IMR-90 (cell line): ENCODE data around the gene PCDHGA5. TPM values are rescaled to one million over a fixed set of nuclear protein-coding genes. Genes with fewer than 3 reads are reported as not detected.

ENCODE experiments used
- ATAC-seq: fragments of 200-7000 bp; cut with Tn5 transposase; 2 replicates; pipeline ENCODE4 v1.9.1; 2020; ENCODE audit warnings: low read depth, mild to moderate bottlenecking, moderate library complexity
- BruUV-seq: library from RNA; stranded (reverse); fragments of 400-500 nt; replicated peaks from 2 replicates; lab custom pipeline; 2021; lab: Mats Ljungman, UMichigan
- CTCF ChIA-PET: fragments of 300-600 bp; formaldehyde crosslinking; extraction: SDS; loops from one replicate; lab custom pipeline; 2021; ENCODE audit warnings: antibody characterized with exemption; lab: Yijun Ruan, JAX
- POLR2A ChIA-PET: fragments of 300-600 bp; sonication (Branson Sonifier 250); formaldehyde crosslinking; loops from one replicate; lab custom pipeline; 2022; ENCODE audit warnings: antibody characterized with exemption; ENCODE audit not compliant: unreplicated experiment; lab: Charles Lee
- DNase-seq: peaks from one replicate; pipeline ENCODE4 v3.0.0; 2013
- H2AFZ ChIP-seq: replicated peaks from 2 replicates; pipeline ENCODE3; 2013; ENCODE audit warnings: low read length, mild to moderate bottlenecking; ENCODE audit not compliant: poor library complexity
- H2AK5ac ChIP-seq: 2 replicates; pipeline ENCODE4 v1.6.1; 2013; ENCODE audit warnings: low read depth, low read length, inconsistent platforms
- H2AK9ac ChIP-seq: replicated peaks from 2 replicates; pipeline ENCODE3; 2013; ENCODE audit warnings: mild to moderate bottlenecking, low read depth, low read length, moderate library complexity; ENCODE audit not compliant: poor library complexity
- H2BK120ac ChIP-seq: 2 replicates; pipeline ENCODE4 v1.6.1; 2013; ENCODE audit warnings: low read depth, low read length, inconsistent platforms
- H2BK15ac ChIP-seq: 3 replicates; pipeline ENCODE4 v1.6.1; 2013; ENCODE audit warnings: low read depth, low read length, inconsistent platforms
- H2BK20ac ChIP-seq: 2 replicates; pipeline ENCODE4 v1.6.1; 2013; ENCODE audit warnings: low read depth, mild to moderate bottlenecking, inconsistent platforms, low read length, moderate library complexity
- H2BK5ac ChIP-seq: 2 replicates; pipeline ENCODE4 v1.6.1; 2013; ENCODE audit warnings: mild to moderate bottlenecking, low read depth, low read length, inconsistent platforms; ENCODE audit not compliant: poor library complexity, severe bottlenecking
- H3K14ac ChIP-seq: replicated peaks from 2 replicates; pipeline ENCODE4 v1.6.1; 2013; ENCODE audit warnings: low read depth, low read length, inconsistent platforms
- H3K18ac ChIP-seq: 2 replicates; pipeline ENCODE4 v1.6.1; 2013; ENCODE audit warnings: low read depth, low read length, control low read depth
- H3K23ac ChIP-seq: 2 replicates; pipeline ENCODE4 v1.6.1; 2013; ENCODE audit warnings: low read depth, low read length, inconsistent platforms
- H3K27ac ChIP-seq: 2 replicates; pipeline ENCODE4 v1.5.1; 2013; ENCODE audit warnings: mild to moderate bottlenecking, control low read depth, low read length; ENCODE audit not compliant: insufficient read depth
- H3K27me3 ChIP-seq: 2 replicates; pipeline ENCODE4 v1.6.1; 2013; ENCODE audit warnings: low read length; ENCODE audit not compliant: control insufficient read depth, insufficient read depth
- H3K36me3 ChIP-seq: 2 replicates; pipeline ENCODE4 v1.6.1; 2013; ENCODE audit warnings: low read length, mixed read lengths; ENCODE audit not compliant: control insufficient read depth, insufficient read depth
- H3K4ac ChIP-seq: 2 replicates; pipeline ENCODE4 v1.6.1; 2013; ENCODE audit warnings: low read depth, low read length, inconsistent platforms
- H3K4me1 ChIP-seq: 2 replicates; pipeline ENCODE4 v1.6.1; 2013; ENCODE audit warnings: low read length, mixed read lengths; ENCODE audit not compliant: control insufficient read depth, insufficient read depth
- H3K4me2 ChIP-seq: 2 replicates; pipeline ENCODE4 v1.6.1; 2013; ENCODE audit warnings: low read depth, mild to moderate bottlenecking, control low read depth, low read length, moderate library complexity
- H3K4me3 ChIP-seq: 2 replicates; pipeline ENCODE4 v1.5.1; 2013; ENCODE audit warnings: low read depth, mild to moderate bottlenecking, control low read depth, low read length, moderate library complexity; ENCODE audit not compliant: insufficient read depth
- H3K56ac ChIP-seq: 2 replicates; pipeline ENCODE4 v1.6.1; 2013; ENCODE audit warnings: low read length, inconsistent platforms; ENCODE audit not compliant: insufficient read depth; ENCODE audit errors: extremely low read depth
- H3K79me1 ChIP-seq, 2 experiments: 2 replicates each; pipeline ENCODE4 v1.6.1; 2013; ENCODE audit warnings: low read length in 2 of 2, inconsistent platforms in 1 of 2, low read depth in 1 of 2
- H3K9ac ChIP-seq: 2 replicates; pipeline ENCODE4 v1.6.1; 2013; ENCODE audit warnings: low read depth, low read length, control low read depth
- H3K9me1 ChIP-seq: 2 replicates; pipeline ENCODE4 v1.6.1; 2013; ENCODE audit warnings: low read length, inconsistent platforms; ENCODE audit not compliant: insufficient read depth
- H3K9me3 ChIP-seq: 2 replicates; pipeline ENCODE4 v1.6.1; 2013; ENCODE audit warnings: low read length; ENCODE audit not compliant: control insufficient read depth, insufficient read depth
- H4K20me1 ChIP-seq: 2 replicates; pipeline ENCODE4 v1.6.1; 2013; ENCODE audit warnings: low read length, inconsistent platforms; ENCODE audit not compliant: insufficient read depth
- H4K5ac ChIP-seq: 2 replicates; pipeline ENCODE4 v1.6.1; 2013; ENCODE audit warnings: mild to moderate bottlenecking, low read depth, low read length, control low read depth
- H4K8ac ChIP-seq, 2 experiments: 2 replicates each; pipeline ENCODE4 v1.6.1; 2013; ENCODE audit warnings: low read depth in 2 of 2, low read length in 2 of 2, control low read depth in 1 of 2, inconsistent platforms in 1 of 2
- H4K91ac ChIP-seq: 2 replicates; pipeline ENCODE4 v1.6.1; 2013; ENCODE audit warnings: low read depth, low read length, inconsistent platforms; ENCODE audit not compliant: insufficient read depth
- BHLHE40 ChIP-seq: fragments of 150-350 bp; IDR thresholded peaks from 2 replicates; pipeline ENCODE4 v1.6.1; 2016; ENCODE audit warnings: mild to moderate bottlenecking, low read depth, low read length
- CEBPB ChIP-seq: IDR thresholded peaks from 2 replicates; pipeline ENCODE4 v1.6.1; 2012; ENCODE audit warnings: low read depth, low read length, improper control_type of control experiment
- MAFK ChIP-seq: IDR thresholded peaks from 2 replicates; pipeline ENCODE4 v1.6.1; 2012; ENCODE audit warnings: low read depth, low read length, improper control_type of control experiment
- NFE2L2 ChIP-seq: fragments of 150-350 bp; IDR thresholded peaks from 2 replicates; pipeline ENCODE4 v1.6.1; 2016; ENCODE audit warnings: low read depth, mild to moderate bottlenecking, low read length
- POLR2A ChIP-seq: IDR thresholded peaks from 2 replicates; pipeline ENCODE4 v1.6.1; 2012; ENCODE audit warnings: mild to moderate bottlenecking, low read depth, low read length
- WGBS, 2 experiments: methylation state at CpG; one replicate each; pipeline versions ENCODE4 v1.1.5 to v1.1.7; 2013; ENCODE audit warnings: missing lambda C conversion rate in 2 of 2; ENCODE audit not compliant: insufficient read length in 1 of 2; ENCODE audit errors: extremely low coverage in 2 of 2; 5-methylcytosine and 5-hydroxymethylcytosine counted together
- dilution Hi-C: fragments of 300-500 bp; cut with HindIII; formaldehyde crosslinking; loops from one replicate; pipeline ENCODE4 v1.14.3; 2018; ENCODE audit warnings: low sequenced_read_pairs; ENCODE audit not compliant: unreplicated experiment
- in situ Hi-C: fragments of 300-500 bp; cut with MboI; formaldehyde crosslinking; loops from 3 replicates; pipeline ENCODE4 v1.14.3; 2019; ENCODE audit warnings: low sequenced_read_pairs, inconsistent platforms, mixed read lengths
- intact Hi-C: fragments of 100-400 bp; cut with micrococcal nuclease; formaldehyde crosslinking; loops from 2 replicates; pipeline ENCODE4 v1.10.0; 2022
- polyA plus RNA-seq, 3 experiments: library from polyadenylated mRNA; depleted of rRNA; stranded (reverse); fragments of >200 nt; gene quantifications; 2 replicates each; pipeline ENCODE4 v1.2.3, GENCODE V29; 2012; ENCODE audit warnings: low replicate concordance in 1 of 3
- total RNA-seq: library from RNA; depleted of rRNA; stranded (reverse); fragments of >200 nt; gene quantifications from 2 replicates; pipeline ENCODE4 v1.2.3, GENCODE V29; 2012
- TF ChIP-seq, protein P1 (sequence below): conservative IDR thresholded peaks from 2 replicates; pipeline ENCODE4 v1.5.1; 2012; ENCODE audit warnings: mild to moderate bottlenecking, low read depth, low read length, improper control_type of control experiment

PCDHGA5 gene
- total and polyA plus RNA-seq, 2 of the 4 experiments (the other 2 are of a cell fraction), result 1.3 to 2.0 TPM

DNA sequence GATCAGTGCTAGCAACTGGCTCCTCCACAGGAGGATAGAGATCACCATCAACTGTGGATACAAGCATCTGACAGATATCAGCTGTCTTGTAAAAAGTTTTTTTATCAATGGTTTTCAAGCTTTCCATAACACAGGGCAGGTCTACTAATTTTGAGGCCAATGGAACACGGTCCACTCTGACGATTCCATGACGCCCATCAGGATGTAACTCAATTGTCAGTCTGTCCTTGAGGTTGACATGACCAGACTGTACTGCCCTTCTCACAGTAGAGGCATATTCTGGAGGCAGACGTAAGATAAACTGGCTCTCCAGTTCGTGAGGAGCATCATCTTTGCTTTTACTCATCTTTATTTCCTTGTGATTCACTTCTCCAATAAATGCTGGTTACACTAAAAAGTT, 44.3 kb upstream of the PCDHGA5 start:
- H2AK5ac ChIP-seq, result no peak overlapping the region
- H4K91ac ChIP-seq, result no peak overlapping the region
- H4K8ac ChIP-seq, result no peak overlapping the region
- peak overlapping the region; percentile 8; the same call in 1 of the 2 replicates for H3K4me2 ChIP-seq
- POLR2A ChIA-PET, result interaction anchor here (0.7 kb wide), 1 partner anchor 244 kb away, joined by 3 read pairs; no protein-coding TSS in a partner anchor
- peaks cover 7% of the 10 kb centered on the region; the same call in 1 of the 2 replicates for H4K20me1 ChIP-seq
- peak overlapping the region; percentile 66 for H3K4me3 ChIP-seq
- H2AFZ ChIP-seq, result no peak overlapping the region
- no peak overlapping the region for H3K56ac ChIP-seq
- no peak overlapping the region for H3K18ac ChIP-seq
- CTCF ChIA-PET, result interaction anchor here (0.8 to 1.7 kb wide), 8 partner anchors 63 to 311 kb away, joined by 3 to 7 read pairs (median 4); partner anchors contain the start of genes PCDHGA10 and PCDHGA11
- H3K9me3 ChIP-seq, result peaks cover 49% of the 10 kb centered on the region
- no peaks in the 10 kb centered on the region for H3K4me1 ChIP-seq
- no peak overlapping the region for H2BK120ac ChIP-seq
- WGBS, 2 experiments, result 100% methylated on average over 1 of the region's 5 CpGs; no CpG with 5 or more reads in 1 of the 2 experiments
- peaks cover 12% of the 10 kb centered on the region for H3K36me3 ChIP-seq
- no peak overlapping the region for H3K14ac ChIP-seq
- H2BK5ac ChIP-seq, result no peak overlapping the region
- no peak overlapping the region for H3K9ac ChIP-seq
- in situ Hi-C loops (no loop called here), dilution Hi-C loops (no loop called here), intact Hi-C loops (no loop called here)
- no peaks in the 10 kb centered on the region for H3K9me1 ChIP-seq
- ATAC-seq, result no peak
- H3K27me3 ChIP-seq, result no peaks in the 10 kb centered on the region
- H3K27ac ChIP-seq, result no peak overlapping the region
- H2BK15ac ChIP-seq, result no peak overlapping the region
- H2AK9ac ChIP-seq, result no peak overlapping the region
- H3K79me1 ChIP-seq, result peaks cover 15 to 17% of the 10 kb centered on the region in 2 experiments
- H3K23ac ChIP-seq, result no peak overlapping the region
- no peak overlapping the region for H4K5ac ChIP-seq
- H3K4ac ChIP-seq, result no peak overlapping the region
- no peak overlapping the region for H2BK20ac ChIP-seq
- TF ChIP-seq POLR2A (no peak), BHLHE40 (no peak), NFE2L2 (no peak), CEBPB (no peak), MAFK (no peak)
- TF ChIP-seq, protein P1, sequence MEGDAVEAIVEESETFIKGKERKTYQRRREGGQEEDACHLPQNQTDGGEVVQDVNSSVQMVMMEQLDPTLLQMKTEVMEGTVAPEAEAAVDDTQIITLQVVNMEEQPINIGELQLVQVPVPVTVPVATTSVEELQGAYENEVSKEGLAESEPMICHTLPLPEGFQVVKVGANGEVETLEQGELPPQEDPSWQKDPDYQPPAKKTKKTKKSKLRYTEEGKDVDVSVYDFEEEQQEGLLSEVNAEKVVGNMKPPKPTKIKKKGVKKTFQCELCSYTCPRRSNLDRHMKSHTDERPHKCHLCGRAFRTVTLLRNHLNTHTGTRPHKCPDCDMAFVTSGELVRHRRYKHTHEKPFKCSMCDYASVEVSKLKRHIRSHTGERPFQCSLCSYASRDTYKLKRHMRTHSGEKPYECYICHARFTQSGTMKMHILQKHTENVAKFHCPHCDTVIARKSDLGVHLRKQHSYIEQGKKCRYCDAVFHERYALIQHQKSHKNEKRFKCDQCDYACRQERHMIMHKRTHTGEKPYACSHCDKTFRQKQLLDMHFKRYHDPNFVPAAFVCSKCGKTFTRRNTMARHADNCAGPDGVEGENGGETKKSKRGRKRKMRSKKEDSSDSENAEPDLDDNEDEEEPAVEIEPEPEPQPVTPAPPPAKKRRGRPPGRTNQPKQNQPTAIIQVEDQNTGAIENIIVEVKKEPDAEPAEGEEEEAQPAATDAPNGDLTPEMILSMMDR, result no peak
- no TSS peak for BruUV-seq
- no peak for DNase-seq
